Retinal pigment epithelial cell (primary cell): ENCODE data around the gene RPUSD3.
"Not testable (repeated sequence)": the region's sequence is repeated elsewhere in the genome, so short reads cannot be mapped to it uniquely, and the experiment has no call there.

Source experiments
- DNase-seq: peaks from one replicate; pipeline ENCODE4 v3.0.0-alpha.2; 2010; ENCODE audit warnings: low read depth
- H3K4me3 ChIP-seq: 2 replicates; pipeline ENCODE4 v1.5.1; 2011; ENCODE audit warnings: mild to moderate bottlenecking, low read length, control low read depth, moderate library complexity
- TF ChIP-seq, protein P1 (sequence below): conservative IDR thresholded peaks from 2 replicates; pipeline ENCODE4 v1.5.1; 2011; ENCODE audit warnings: low read depth, low read length, control low read depth, inconsistent platforms

Gene RPUSD3

DNA sequence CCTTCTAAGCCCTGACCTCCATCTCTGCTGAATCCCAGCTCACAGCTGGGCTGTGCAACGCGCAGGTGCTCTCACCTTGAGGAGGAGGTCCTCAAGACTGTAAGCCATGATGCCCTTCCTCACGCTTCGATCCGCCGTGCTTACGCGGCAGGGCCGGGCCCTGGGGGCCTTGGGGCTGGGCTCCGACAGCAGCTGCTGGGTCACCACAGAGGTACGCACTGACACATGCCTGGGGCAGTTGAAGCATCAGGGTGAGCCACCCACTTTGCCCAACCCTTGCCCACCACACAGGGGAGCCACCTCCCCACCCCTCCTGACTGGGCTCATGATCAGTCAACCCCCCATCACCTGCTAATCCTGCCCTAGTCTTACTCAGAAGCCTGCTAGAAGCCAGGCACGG, 33.2 kb upstream of the RPUSD3 start:
- H3K4me3 ChIP-seq, result no peak overlapping the region

DNA sequence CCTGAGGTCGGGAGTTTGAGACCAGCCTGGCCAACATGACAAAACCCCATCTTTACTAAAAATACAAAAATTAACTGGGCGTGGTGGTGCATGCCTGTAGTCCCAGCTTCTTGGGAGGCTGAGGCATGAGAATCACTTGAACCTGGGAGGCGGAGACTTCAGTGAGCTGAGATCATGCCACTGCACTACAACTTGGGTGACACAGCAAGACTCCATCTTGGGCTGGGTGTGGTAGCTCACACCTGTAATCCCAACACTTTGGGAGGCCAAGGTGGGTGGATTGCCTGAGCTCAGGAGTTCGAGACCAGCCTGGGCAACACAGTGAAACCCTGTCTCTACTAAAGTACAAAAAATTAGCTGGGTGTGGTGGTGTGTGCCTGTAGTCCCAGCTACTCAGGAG, 32.4 kb upstream of the RPUSD3 start:
- DNase-seq, H3K4me3 ChIP-seq: not testable (repeated sequence)

More for the DNA sequence above, 33.2 kb upstream of the RPUSD3 start:
- TF ChIP-seq, protein P1, sequence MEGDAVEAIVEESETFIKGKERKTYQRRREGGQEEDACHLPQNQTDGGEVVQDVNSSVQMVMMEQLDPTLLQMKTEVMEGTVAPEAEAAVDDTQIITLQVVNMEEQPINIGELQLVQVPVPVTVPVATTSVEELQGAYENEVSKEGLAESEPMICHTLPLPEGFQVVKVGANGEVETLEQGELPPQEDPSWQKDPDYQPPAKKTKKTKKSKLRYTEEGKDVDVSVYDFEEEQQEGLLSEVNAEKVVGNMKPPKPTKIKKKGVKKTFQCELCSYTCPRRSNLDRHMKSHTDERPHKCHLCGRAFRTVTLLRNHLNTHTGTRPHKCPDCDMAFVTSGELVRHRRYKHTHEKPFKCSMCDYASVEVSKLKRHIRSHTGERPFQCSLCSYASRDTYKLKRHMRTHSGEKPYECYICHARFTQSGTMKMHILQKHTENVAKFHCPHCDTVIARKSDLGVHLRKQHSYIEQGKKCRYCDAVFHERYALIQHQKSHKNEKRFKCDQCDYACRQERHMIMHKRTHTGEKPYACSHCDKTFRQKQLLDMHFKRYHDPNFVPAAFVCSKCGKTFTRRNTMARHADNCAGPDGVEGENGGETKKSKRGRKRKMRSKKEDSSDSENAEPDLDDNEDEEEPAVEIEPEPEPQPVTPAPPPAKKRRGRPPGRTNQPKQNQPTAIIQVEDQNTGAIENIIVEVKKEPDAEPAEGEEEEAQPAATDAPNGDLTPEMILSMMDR, result no peak
- no peak for DNase-seq

DNA sequence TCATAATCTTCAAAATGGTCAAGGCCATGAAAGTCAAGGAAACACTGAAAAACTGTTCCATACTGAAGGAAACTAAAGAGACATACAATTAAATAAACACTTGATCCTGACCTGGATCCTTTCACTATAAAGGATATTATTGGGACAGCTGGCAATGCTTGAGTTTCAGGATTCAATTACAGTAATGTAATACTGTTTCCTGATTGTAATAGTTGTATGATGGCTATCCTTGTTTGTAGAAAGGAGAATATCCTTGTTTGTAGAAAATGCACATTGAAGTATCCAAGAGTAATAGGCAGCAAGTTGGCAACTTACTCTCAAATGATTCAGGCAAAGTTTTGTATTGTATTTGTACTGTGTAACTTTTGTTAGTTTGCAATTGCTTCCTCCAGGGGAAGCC, 31.6 kb upstream of the RPUSD3 start:
- no peak overlapping the region for H3K4me3 ChIP-seq
- no peak for DNase-seq
- TF ChIP-seq, protein P1, result no peak

DNA sequence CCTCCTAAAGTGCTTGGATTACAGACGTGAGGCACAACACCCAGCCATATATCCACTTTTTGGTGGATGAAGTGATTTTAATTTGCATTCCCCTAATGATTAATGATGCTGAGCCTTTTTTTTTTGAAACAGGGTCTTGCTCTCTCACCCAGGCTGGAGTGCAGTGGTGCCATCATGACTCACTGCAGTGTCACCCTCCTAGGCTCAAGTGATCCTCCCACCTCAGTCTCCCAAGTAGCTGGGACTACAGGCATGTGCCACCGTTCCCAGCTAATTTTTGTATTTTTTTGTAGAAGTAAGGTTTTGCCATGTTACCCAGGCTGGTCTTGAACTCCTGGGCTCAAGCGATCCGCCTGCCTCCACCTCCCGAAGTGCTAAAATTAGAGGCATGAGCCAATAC, 28.3 kb upstream of the RPUSD3 start:
- not testable (repeated sequence) for DNase-seq, H3K4me3 ChIP-seq

DNA sequence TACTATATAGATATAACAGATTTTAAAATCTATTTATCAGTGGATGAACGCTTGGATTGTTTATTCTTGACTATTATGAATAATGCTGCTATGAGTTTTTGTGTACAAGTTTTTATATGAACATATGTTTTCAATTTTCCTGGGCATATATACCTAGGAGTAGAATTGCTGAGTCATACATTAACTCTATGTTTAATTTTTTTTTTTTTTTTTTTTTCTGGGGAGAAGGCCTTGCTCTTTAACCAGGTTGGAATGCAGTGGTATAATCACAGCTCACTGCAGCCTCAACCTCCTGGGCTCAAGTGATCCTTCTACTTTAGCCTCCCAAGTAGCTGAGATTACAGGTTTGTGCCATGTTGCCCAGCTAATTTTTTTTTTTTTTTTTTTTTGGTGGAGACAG, 27.2 kb upstream of the RPUSD3 start:
- TF ChIP-seq, protein P1, result no peak
- no peak for DNase-seq
- H3K4me3 ChIP-seq, result no peak overlapping the region

DNA sequence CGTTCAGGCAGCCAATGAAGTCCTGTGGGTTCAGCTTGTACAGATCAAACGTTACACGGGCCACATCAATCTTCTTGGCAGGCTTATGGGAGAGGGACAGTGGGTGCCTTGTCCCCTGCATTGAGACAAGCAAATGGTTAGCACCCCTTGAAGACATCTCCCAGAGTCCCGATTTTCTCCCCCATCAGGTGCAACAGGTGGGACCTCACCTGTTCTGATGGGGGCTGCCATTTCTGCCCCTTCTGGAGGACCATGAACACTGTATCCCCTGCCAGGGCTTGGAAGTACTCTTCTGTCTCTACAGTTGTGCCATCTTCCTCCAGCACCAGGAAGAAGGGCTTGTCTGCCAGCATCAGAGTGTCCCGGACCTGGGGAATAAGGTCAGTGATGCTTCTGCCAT, 26.1 kb upstream of the RPUSD3 start:
- H3K4me3 ChIP-seq, result no peak overlapping the region
- DNase-seq, result no peak
- TF ChIP-seq, protein P1, result no peak

DNA sequence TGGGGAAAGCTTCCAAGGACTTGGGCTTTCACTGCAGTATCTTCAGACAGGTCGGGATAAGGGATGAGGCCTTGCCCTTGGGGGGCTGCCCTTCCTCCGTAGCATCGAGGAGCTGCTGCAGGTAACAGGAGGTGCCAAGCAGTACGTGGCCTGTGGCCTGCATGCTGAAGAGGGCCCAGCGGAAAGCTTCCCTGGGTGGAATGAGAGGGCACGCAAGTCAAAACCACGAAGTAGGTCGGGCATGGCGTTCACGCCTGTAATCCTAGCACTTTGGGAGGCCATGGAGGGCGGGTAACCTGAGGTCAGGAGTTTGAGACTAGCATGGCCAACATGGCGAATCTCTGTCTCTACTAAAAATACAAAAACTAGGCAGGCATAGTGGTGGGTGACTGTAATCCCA, 23.3 kb upstream of the RPUSD3 start:
- H3K4me3 ChIP-seq, result no peak overlapping the region
- TF ChIP-seq, protein P1, result no peak
- DNase-seq, result no peak

DNA sequence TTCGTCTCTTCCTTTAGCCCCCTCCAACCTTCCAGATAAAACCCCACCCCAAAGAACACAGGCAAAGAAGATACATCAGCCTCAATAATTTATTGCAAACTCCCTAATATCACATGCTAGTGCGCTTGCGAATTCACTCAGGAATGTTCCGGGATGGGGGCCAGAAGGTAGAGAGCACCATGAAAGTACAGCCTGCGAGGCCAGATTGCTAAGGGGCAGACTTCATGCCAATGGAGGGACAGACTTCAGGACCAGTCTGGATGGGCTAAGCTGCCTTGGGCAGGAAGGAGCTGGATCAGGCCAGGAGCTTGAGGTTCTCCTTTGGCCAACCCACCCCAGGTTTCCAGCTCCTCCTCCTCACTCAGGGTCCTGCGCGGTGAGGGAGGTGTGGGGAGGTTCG, 22.8 kb upstream of the RPUSD3 start:
- H3K4me3 ChIP-seq, result no peak overlapping the region
- no peak for DNase-seq
- TF ChIP-seq, protein P1, result no peak

DNA sequence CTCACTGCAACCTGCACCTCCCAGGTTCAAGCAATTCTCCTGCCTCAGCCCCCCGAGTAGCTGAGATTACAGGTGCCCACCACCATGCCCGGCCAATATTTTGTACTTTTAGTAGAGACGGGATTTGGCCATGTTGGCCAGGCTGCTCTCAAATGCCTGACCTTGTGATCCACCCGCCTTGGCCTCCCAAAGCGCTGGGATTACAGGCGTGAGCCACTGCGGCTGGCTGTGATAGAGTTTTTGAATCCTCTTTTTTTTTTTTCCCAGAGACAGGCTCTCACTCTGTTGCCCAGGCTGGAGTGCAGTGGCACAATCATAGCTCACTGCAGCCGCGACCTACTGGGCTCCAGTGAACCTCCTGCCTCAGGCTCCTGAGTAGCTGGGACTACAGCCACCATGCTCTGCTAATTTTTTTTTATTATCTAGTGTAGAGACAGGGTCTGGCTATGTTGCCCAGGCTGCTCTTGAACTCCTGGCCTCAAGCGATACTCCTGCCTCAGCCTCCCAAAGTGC, 21.4 kb upstream of the RPUSD3 start:
- H3K4me3 ChIP-seq, DNase-seq: not testable (repeated sequence)
